Sigmoid colon (tissue), 7 donors: ENCODE data around the gene PTPN1. TPM values are rescaled to one million over a fixed set of nuclear protein-coding genes. Genes with fewer than 3 reads are reported as not detected.

Experiments used
- DNase-seq: peaks from one replicate; pipeline ENCODE4 v3.0.0-alpha.2; 2019
- H3K27ac ChIP-seq, 4 donors: fragments of 200-600 bp; sonication (generic); one replicate each; pipeline ENCODE4 v1.5.1; 2016 to 2019; ENCODE audit warnings: mild to moderate bottlenecking in 1 of 4
- H3K27me3 ChIP-seq, 3 donors: fragments of 200-600 bp; sonication (generic); one replicate each; pipeline ENCODE4 v1.5.1; 2019; ENCODE audit warnings: mild to moderate bottlenecking in 1 of 3
- H3K36me3 ChIP-seq, 4 donors: fragments of 200-600 bp; sonication (generic); one replicate each; pipeline ENCODE4 v1.5.1; 2016 to 2019
- H3K4me1 ChIP-seq, 4 donors: fragments of 200-600 bp; sonication (generic); one replicate each; pipeline ENCODE4 v1.5.1; 2017 to 2019
- H3K4me3 ChIP-seq, 4 donors: fragments of 200-600 bp; sonication (generic); one replicate each; pipeline ENCODE4 v1.5.1; 2017 to 2019; ENCODE audit warnings: mild to moderate bottlenecking in 2 of 4, moderate library complexity in 1 of 4
- H3K9me3 ChIP-seq, 4 donors: fragments of 200-600 bp in 3 of 4; sonication (generic) in 3 of 4; one replicate each; pipeline versions ENCODE4 v1.5.1 to v1.6.1; 2013 to 2019
- CTCF ChIP-seq, 4 experiments: fragments of 450-650 bp in 3 of 4; fragments of 200-600 bp in 1 of 4; IDR thresholded peaks; one replicate each; pipeline ENCODE4 v1.5.1; 2016 to 2019; ENCODE audit warnings: antibody characterized with exemption in 4 of 4, mild to moderate bottlenecking in 3 of 4, moderate library complexity in 2 of 4
- EP300 ChIP-seq, 4 donors: sonication (generic); formaldehyde crosslinking; IDR thresholded peaks; one replicate each; pipeline ENCODE4 v1.6.1; 2017; ENCODE audit warnings: antibody characterized with exemption in 4 of 4
- POLR2A ChIP-seq, 2 donors: fragments of 450-650 bp; IDR thresholded peaks; one replicate each; pipeline ENCODE4 v1.6.1; 2016; ENCODE audit warnings: antibody characterized with exemption in 2 of 2, mild to moderate bottlenecking in 2 of 2, moderate library complexity in 2 of 2
- POLR2AphosphoS5 ChIP-seq, 4 donors: sonication (generic); formaldehyde crosslinking; IDR thresholded peaks; one replicate each; pipeline ENCODE4 v1.6.1; 2017; ENCODE audit warnings: antibody characterized with exemption in 4 of 4
- WGBS, 2 donors: extraction: QIAGEN DNeasy Blood & Tissue Kit; methylation state at CpG; one replicate each; pipeline ENCODE4 v1.1.7; 2013; 5-methylcytosine and 5-hydroxymethylcytosine counted together
- intact Hi-C: fragments of 100-400 bp; cut with DNase I; formaldehyde crosslinking; loops from one replicate; pipeline ENCODE4 v1.15.1; 2023
- polyA plus RNA-seq, 3 donors: library from polyadenylated mRNA; stranded (reverse); fragments of 200-250 nt; gene quantifications; one replicate each; pipeline ENCODE4 v1.2.3, GENCODE V29; 2013
- total RNA-seq, 4 donors: library from RNA; depleted of rRNA; stranded (reverse); fragments of >200 nt; gene quantifications; one replicate each; pipeline ENCODE4 v1.1.0, GENCODE V29; 2016
- donor health status: healthy with polysubstance abuse.
- donor health status: Bipolar disorder and iron deficiency.
- donor health status: healthy.

PTPN1 gene
- total and polyA plus RNA-seq, 7 donors = 14.4 to 41.5 (median 23.6) TPM

- 95 to 97% methylated on average over 11 of the region's 11 CpGs for WGBS, 2 donors
- H3K27ac ChIP-seq = no peak overlapping the region
These were observed 47.5 kb downstream of the PTPN1 start for GRCh38 chr20:50557549-50558134.

GRCh38 chr20:50558483-50558925, 48.3 kb downstream of the PTPN1 start:
- DNase-seq = no peak
- H3K4me3 ChIP-seq = no peak overlapping the region
- H3K27me3 ChIP-seq = no peaks in the 10 kb centered on the region
- H3K36me3 ChIP-seq = peaks cover 0 to 8% (median 2%) of the 10 kb centered on the region in 4 donors
- no peak for TF ChIP-seq CTCF (IDR thresholded peaks at IDR 0.05)
- no peak for TF ChIP-seq POLR2AphosphoS5 (IDR thresholded peaks at IDR 0.05)
- TF ChIP-seq EP300 (IDR thresholded peaks at IDR 0.05) = no peak
- TF ChIP-seq POLR2A (IDR thresholded peaks at IDR 0.05) = no peak
- intact Hi-C loops = no loop called here
- 84 to 85% methylated on average over 4 of the region's 4 CpGs for WGBS, 2 donors
- H3K9me3 ChIP-seq = no peaks in the 10 kb centered on the region
- peaks cover 0 to 39% (median 31%) of the 10 kb centered on the region in 4 donors for H3K4me1 ChIP-seq
- H3K27ac ChIP-seq = no peak overlapping the region

More at GRCh38 chr20:50557549-50558134, 47.5 kb downstream of the PTPN1 start:
- Histone ChIP-seq H3K4me3 (no peak overlapping the region), H3K27me3 (no peaks in the 10 kb centered on the region), H3K36me3 (peaks cover 0 to 8% (median 2%) of the 10 kb centered on the region in 4 donors), H3K9me3 (no peaks in the 10 kb centered on the region), H3K4me1 (peaks cover 0 to 30% (median 29%) of the 10 kb centered on the region in 4 donors)
- intact Hi-C loops = no loop called here
- no peak for DNase-seq
- no peak for TF ChIP-seq POLR2A (IDR thresholded peaks at IDR 0.05)
- no peak for TF ChIP-seq CTCF (IDR thresholded peaks at IDR 0.05)
- TF ChIP-seq POLR2AphosphoS5 (IDR thresholded peaks at IDR 0.05) = no peak
- no peak for TF ChIP-seq EP300 (IDR thresholded peaks at IDR 0.05)

GRCh38 chr20:50559149-50559548, 49.0 kb downstream of the PTPN1 start:
- TF ChIP-seq POLR2A (IDR thresholded peaks at IDR 0.05) = no peak
- no peak for TF ChIP-seq POLR2AphosphoS5 (IDR thresholded peaks at IDR 0.05)
- TF ChIP-seq EP300 (IDR thresholded peaks at IDR 0.05) = no peak
- TF ChIP-seq CTCF (IDR thresholded peaks at IDR 0.05) = no peak
- peaks cover 0 to 41% (median 31%) of the 10 kb centered on the region in 4 donors for H3K4me1 ChIP-seq
- no peaks in the 10 kb centered on the region for H3K27me3 ChIP-seq
- intact Hi-C loops = no loop called here
- peak overlapping the region in 1 of 4 donors; percentile 26 for H3K27ac ChIP-seq
- DNase-seq = no peak
- H3K36me3 ChIP-seq = peaks cover 0 to 8% (median 2%) of the 10 kb centered on the region in 4 donors
- 96% methylated on average over 6 of the region's 6 CpGs for WGBS, 2 donors
- H3K4me3 ChIP-seq = no peak overlapping the region
- no peaks in the 10 kb centered on the region for H3K9me3 ChIP-seq

- WGBS, 2 donors = 94 to 95% methylated on average over 8 of the region's 8 CpGs
- Histone ChIP-seq H3K27me3 (no peaks in the 10 kb centered on the region), H3K4me1 (peaks cover 0 to 43% (median 32%) of the 10 kb centered on the region in 4 donors), H3K9me3 (no peaks in the 10 kb centered on the region), H3K4me3 (no peak overlapping the region), H3K36me3 (peaks cover 0 to 12% (median 2%) of the 10 kb centered on the region in 4 donors), H3K27ac (peak overlapping the region in 3 of 4 donors; percentile 78 to 86 (median 85))
- DNase-seq = no peak
- intact Hi-C loops = no loop called here
- TF ChIP-seq POLR2A (IDR thresholded peaks at IDR 0.05) (no peak), POLR2AphosphoS5 (IDR thresholded peaks at IDR 0.05) (no peak), EP300 (IDR thresholded peaks at IDR 0.05) (no peak), CTCF (IDR thresholded peaks at IDR 0.05) (no peak)
These were observed 49.9 kb downstream of the PTPN1 start for GRCh38 chr20:50559856-50560638.
